Measurements from ENCODE around the gene MCM8.
A peak's percentile ranks its signal among the peaks of the same experiment; 100 is the strongest.

MCM8 gene

DNA sequence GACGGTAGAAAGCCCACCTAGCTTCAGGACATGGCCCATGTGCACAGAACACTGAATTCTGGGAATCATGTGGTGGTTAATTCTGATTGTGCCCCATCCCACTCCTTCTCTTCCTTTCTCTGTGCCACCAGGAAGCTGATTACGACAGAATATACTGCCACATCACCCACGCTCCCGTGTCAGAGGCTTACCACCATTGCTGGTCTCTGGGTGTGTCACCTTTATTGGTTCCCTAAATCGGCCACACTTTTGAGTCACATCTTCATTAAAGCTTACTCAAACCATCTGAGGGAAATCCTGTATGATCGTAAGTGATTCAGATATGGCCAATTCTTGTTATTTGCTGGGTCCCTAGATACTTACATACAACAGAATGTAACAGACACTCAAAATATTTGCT, 3.2 kb upstream of the MCM8 start:
- no peak for DNase-seq

GRCh38 chr20:5949943-5950270, 545 bp upstream of the MCM8 start:
- no peak for DNase-seq

DNA sequence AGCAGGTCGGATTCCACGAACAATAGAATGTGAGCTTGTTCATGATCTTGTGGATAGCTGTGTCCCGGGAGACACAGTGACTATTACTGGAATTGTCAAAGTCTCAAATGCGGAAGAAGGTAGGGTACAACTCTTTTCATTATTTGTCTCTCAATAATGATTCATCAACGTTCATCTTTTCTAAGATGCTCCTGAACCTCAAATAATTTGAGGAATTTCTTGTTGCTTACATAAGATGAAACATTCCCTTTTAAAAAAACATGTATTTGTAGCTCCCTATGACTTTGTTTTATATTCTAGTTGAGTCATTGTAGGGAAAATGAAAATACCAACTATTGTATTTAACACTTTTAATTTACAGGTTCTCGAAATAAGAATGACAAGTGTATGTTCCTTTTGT, 17.0 kb downstream of the MCM8 start:
- DNase-seq: no peak

- no peak for DNase-seq
These were observed 18.0 kb downstream of the MCM8 start for GRCh38 chr20:5968462-5968861.

GRCh38 chr20:5969348-5969935, 19.0 kb downstream of the MCM8 start:
- DNase-seq: no peak

DNA sequence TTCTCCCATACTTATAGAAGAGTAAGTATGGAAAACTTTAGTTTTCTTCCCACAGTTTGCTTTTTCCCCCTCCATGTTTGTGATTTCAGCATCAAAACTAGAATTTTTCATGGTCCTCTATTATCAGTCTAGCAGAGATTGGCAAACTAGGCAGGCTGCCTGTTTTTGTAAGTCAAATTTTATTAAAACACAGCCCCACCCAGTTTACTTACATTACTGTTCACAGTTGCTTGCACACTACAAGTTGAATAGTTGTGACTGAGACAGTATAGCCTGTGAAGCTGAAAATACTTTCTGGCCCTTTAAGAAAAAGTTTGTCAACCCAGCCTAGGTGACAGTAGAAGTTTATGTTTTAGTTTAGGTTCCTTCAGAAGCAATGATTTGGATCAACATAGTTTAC, 19.5 kb downstream of the MCM8 start:
- no peak for DNase-seq

DNA sequence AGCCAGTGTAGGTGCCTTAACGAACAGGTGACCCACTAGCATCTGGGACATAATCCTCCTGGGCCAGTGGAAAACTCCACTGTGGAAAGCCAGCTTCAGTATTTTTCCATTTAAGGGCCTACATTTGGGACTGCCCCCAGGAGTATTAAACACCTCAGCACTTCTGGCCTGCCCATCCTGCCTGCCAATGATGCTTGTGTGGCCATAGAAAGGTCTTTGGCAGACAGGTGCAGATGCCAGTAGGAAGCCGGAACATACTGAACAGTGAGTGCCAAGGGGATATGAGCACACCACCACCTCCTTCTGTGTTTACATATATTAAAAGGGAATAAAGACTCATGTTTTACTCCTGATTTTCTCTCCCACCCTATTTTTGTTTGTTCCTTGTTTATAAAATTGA, 19.9 kb downstream of the MCM8 start:
- DNase-seq: no peak

- no peak for DNase-seq
These were observed 20.8 kb downstream of the MCM8 start for GRCh38 chr20:5971203-5971602.

GRCh38 chr20:5973172-5973571, 22.7 kb downstream of the MCM8 start:
- DNase-seq: no peak

- DNase-seq: no peak
These were observed 23.5 kb downstream of the MCM8 start for GRCh38 chr20:5973971-5974370.

DNA sequence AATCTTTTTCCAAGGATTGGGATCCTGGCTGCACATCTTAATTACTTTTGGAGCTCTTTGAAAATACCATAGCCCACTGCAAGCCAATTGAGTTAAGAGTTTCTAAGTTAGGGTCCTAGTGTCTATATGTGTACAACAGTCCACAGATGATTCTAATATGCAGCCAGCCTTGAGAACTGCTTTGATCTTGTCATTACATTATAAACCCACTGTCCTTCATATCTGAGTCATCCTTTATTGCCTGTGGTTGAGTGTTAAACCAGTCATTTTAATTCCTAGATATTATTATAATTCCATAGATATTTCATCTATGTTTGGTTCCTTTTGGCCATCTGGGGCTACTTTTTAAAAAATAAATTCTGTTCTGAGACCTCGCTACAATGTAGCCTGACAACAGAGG, 24.1 kb downstream of the MCM8 start:
- DNase-seq: no peak

- DNase-seq: no peak
These were observed 25.3 kb downstream of the MCM8 start for GRCh38 chr20:5975778-5976177.

- DNase-seq: no peak
These were observed 26.8 kb downstream of the MCM8 start for GRCh38 chr20:5977223-5977622.

- no peak for DNase-seq
These were observed 27.5 kb downstream of the MCM8 start for GRCh38 chr20:5977975-5978374.

- DNase-seq: no peak
These were observed 29.3 kb downstream of the MCM8 start for GRCh38 chr20:5979801-5980200.

- DNase-seq: no peak
These were observed 30.5 kb downstream of the MCM8 start for GRCh38 chr20:5980720-5981538.

DNA sequence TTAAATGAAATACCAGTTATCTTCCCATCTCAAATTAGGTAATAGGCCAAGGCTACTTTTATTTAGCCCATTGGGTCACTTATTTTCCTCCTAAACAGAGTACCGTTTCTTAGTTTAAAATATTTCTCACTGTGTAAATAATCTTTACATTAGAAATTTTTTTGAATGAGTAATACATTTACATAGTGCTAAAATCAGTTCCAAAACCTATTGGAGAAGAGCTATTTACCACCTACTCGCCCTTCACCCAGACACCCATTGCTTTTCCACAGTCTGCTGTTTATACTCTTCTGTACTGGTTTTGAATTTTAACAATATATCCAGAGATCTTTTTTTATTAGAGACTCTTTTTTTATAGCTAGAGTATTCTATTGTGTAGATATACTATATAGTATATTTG, 36.9 kb downstream of the MCM8 start:
- DNase-seq: no peak

GRCh38 chr20:5989539-5989938, 39.1 kb downstream of the MCM8 start:
- DNase-seq: peak; percentile 16

DNA sequence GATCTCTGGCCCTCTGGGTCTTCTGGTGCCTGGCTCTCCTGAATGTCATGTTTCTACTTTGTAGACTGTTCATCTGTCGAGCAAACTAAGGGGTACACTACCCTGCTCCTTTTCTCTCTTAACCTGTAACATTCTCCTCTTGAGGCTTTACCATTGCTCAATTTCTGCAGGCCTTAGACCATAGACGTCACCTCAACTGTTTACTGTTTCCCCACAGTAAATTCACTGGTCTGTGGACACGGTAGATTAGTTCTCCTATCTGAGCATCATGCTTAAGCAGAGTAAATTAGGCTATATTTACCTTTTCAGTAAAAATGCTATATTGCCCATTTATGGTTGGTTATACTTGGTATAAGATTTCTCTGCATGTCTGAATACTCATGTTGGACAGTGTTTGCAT, 40.5 kb downstream of the MCM8 start:
- DNase-seq: no peak

DNA sequence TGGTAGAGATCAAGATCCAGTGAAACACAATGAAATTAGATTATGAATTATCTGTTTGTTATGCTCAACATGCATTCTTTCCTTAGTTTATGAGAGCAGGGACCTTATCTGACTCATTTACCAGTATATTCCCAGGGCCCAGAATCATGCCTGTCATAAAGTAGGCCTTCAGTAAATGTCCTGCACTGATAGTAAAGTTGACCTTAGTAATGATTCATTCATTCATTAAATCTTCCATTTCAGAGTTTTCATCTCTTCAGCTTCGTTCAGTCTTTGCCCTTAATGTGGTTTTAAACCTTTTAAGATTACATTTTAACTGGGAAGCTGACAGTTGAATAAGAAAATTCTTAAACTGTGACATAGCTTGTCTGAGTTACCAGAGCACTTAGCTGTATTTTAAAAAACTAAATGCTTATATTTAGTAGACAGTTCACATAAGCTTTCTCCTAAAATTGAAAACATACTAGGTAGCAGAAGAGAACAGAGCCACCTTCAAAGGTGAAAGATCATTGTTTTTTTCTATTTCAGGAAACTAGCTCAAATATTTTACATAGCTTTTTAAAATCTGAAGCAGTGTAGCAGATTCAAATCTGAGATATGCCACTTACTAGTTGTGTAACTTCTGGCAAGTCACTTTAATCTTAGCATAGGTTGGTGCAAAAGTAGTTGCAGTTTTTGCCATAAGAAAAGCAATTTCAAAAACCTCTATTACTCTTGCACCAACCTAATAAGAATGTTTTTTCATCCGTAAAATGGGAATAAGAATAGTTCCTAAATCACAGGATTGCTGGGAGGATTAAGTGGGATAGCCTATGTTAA, 41.4 kb downstream of the MCM8 start:
- DNase-seq: no peak

DNA sequence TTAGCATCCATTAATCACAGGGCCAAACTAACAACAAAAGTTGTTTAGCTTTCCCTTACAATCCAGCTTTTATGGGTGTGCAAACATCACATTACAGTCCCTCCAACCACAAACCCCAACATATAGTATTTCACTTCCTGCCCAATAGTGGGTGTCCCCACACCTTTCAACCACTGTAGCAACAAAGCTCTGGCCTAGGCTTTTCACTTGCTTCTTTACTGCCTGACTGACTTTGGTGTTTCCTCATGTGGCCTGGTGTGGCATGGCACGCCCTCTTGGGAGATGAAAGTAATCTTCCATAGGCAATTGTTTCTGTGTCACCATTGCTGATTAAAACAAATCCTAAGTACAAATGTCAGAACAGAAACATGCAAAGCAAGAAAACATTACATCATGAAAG, 46.3 kb downstream of the MCM8 start:
- DNase-seq: peak; percentile 34

DNA sequence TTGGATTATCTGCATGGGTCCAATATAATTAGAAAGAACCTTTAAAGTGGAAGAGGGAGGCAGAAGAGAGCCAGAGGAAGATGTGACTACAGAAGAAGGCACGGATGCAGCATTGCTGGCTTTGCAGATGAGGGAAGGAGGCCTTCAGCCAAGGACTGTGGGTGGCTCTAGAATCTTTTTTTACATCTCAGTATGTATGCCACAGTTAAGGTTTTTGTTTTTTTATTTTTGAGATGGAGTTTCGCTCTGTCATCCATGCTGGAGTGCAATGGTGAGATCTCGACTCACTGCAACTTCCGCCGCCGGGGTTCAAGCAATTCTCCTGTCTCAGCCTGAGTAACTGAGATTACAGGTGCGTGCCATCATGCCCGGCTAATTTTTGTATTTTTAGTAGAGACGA, 49.3 kb downstream of the MCM8 start:
- DNase-seq: no peak

DNA sequence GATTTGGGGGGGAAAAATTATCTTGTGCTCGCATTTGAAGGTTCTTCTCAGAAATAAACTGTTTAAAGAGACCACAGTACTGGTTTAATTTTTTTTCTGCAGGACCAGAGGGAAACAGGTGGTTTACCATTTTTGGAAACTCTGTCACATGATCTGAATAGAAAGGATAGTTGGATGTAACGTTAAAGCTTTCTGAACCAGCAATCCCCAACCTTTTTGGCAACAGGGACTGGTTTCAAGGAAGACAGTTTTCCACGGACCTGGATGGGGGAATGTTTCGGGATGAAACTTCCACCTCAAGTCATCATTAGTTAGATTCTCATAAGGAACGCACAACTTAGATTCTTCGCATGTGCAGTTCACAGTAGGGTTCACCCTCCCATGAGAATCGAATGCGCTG, 50.4 kb downstream of the MCM8 start:
- no peak for DNase-seq

DNA sequence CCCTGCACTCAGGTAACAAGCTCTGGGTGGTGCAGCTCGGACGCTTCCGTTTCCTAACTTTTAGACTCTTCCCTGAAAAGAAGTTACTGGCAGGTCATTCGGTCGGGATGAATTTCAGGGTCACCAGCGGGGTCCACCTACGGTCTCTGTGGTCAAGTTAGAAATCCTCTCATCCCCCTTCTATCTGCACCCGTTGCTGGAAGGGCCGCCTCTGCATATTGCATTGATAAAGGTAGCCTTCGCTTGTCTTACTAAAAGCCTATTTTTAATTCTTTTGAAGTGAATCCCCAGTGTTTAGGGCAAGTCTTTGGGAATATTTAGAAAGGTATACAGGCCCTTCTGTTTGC, 56.1 kb downstream of the MCM8 start:
- peak; percentile 50 for DNase-seq
